ENCODE data around the gene AVPR2.

AVPR2 gene

DNA sequence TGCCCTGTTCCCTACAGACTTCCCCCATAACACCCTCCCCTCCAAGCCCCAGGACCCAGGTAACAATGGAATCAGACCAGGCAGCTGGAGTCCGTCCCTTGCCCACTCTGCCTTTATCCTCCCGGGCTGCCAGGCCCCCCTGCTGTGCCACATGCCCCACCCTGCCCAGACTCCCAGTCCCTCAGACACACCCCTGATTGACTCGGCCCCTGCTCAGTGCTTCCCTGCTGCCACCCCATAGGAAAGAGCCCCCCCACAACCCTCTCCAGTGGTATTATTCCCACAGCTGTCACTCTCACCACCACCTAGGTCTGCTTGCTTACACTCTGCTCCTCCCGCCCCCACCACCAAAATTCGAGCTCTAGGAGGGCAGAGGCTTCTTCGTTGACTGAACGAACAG, 35.1 kb downstream of the AVPR2 start:
- TF ChIP-seq TAF1 (IDR thresholded peaks at IDR 0.05; ENCODE audit: low read depth) (no peak), CEBPB (IDR thresholded peaks at IDR 0.05) (no peak), EGR1 (IDR thresholded peaks at IDR 0.05) (no peak), TCF12 (IDR thresholded peaks at IDR 0.05; ENCODE audit: low read depth) (no peak), REST (IDR thresholded peaks at IDR 0.05; ENCODE audit: low read depth) (no peak), ZBTB7A (IDR thresholded peaks at IDR 0.05; ENCODE audit: low read depth) (no peak), EP300 (IDR thresholded peaks at IDR 0.05; ENCODE audit: borderline replicate concordance) (no peak), FOXM1 (IDR thresholded peaks at IDR 0.05; ENCODE audit: borderline replicate concordance, low read depth) (no peak), TEAD4 (IDR thresholded peaks at IDR 0.05) (no peak), NFIC (IDR thresholded peaks at IDR 0.05) (no peak), CREB1 (IDR thresholded peaks at IDR 0.05; ENCODE audit: low read depth) (no peak)

- TF ChIP-seq YY1 (IDR thresholded peaks at IDR 0.05; ENCODE audit: low read depth) (no peak), CEBPB (IDR thresholded peaks at IDR 0.05) (no peak), ZBTB7A (IDR thresholded peaks at IDR 0.05; ENCODE audit: low read depth) (no peak), EP300 (IDR thresholded peaks at IDR 0.05; ENCODE audit: borderline replicate concordance) (no peak), CREB1 (IDR thresholded peaks at IDR 0.05; ENCODE audit: low read depth) (no peak), FOXM1 (IDR thresholded peaks at IDR 0.05; ENCODE audit: borderline replicate concordance, low read depth) (no peak), TAF1 (IDR thresholded peaks at IDR 0.05; ENCODE audit: low read depth) (no peak), MAX (IDR thresholded peaks at IDR 0.05) (no peak), EGR1 (IDR thresholded peaks at IDR 0.05) (no peak), NFIC (IDR thresholded peaks at IDR 0.05) (no peak), REST (IDR thresholded peaks at IDR 0.05; ENCODE audit: low read depth) (no peak), RAD21 (IDR thresholded peaks at IDR 0.05; ENCODE audit: low read depth) (no peak), TCF12 (IDR thresholded peaks at IDR 0.05; ENCODE audit: low read depth) (no peak), TEAD4 (IDR thresholded peaks at IDR 0.05) (no peak)
- TF ChIP-seq, protein P1, sequence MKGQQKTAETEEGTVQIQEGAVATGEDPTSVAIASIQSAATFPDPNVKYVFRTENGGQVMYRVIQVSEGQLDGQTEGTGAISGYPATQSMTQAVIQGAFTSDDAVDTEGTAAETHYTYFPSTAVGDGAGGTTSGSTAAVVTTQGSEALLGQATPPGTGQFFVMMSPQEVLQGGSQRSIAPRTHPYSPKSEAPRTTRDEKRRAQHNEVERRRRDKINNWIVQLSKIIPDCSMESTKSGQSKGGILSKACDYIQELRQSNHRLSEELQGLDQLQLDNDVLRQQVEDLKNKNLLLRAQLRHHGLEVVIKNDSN (IDR thresholded peaks at IDR 0.05): no peak
Measured at GRCh38 chrX:153941336-153942252, 37.1 kb downstream of the AVPR2 start.

DNA sequence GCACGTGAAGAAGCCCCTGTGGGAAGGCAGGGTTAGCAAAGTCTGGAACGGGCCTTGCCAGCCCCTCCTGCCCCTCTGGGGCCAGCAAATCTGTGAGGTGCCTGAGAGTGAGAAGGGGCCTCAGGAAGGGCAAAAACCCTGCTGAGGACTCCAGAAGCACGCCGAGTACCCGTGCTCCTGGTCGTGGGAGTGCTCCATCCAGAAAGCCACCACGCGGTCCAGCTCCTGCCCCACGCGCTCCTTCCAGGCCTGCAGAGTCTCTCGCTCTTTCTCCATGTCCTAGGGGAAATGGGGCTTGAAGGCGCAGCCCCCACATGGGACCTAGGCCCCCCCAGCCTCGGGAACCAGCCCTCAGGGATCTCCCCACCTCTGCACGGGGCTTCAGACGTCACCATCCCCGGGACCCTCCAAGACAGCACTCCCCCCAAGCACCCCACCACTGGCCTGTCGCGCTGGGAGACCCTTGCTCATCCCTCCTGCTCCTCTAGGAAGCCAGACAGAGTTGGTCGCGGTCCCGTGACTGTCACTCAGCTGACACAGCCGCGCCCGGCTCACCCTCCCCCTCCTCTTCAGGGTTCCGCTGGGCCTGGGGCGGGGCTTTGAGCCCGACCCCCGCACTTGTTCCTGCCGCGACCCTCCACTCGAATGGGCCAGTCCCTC, 39.8 kb downstream of the AVPR2 start, which contains the start of gene RENBP:
TSS of gene RENBP (minus strand) at position 504 of the 660 bp plus-strand sequence. CDS start at position 471, 33 bp downstream.
- TF ChIP-seq, protein P1 (IDR thresholded peaks at IDR 0.05): peak; percentile 41; the same call in 1 of the 2 replicates
- TF ChIP-seq TEAD4 (IDR thresholded peaks at IDR 0.05) (no peak), EGR1 (IDR thresholded peaks at IDR 0.05) (no peak), CREB1 (IDR thresholded peaks at IDR 0.05; ENCODE audit: low read depth) (no peak), CEBPB (IDR thresholded peaks at IDR 0.05) (no peak)

- TF ChIP-seq EGR1 (IDR thresholded peaks at IDR 0.05) (no peak), TCF12 (IDR thresholded peaks at IDR 0.05; ENCODE audit: low read depth) (no peak), CEBPB (IDR thresholded peaks at IDR 0.05) (no peak), RAD21 (IDR thresholded peaks at IDR 0.05; ENCODE audit: low read depth) (no peak), NFIC (IDR thresholded peaks at IDR 0.05) (no peak), YY1 (IDR thresholded peaks at IDR 0.05; ENCODE audit: low read depth) (no peak), ZBTB7A (IDR thresholded peaks at IDR 0.05; ENCODE audit: low read depth) (no peak), TAF1 (IDR thresholded peaks at IDR 0.05; ENCODE audit: low read depth) (no peak), TEAD4 (IDR thresholded peaks at IDR 0.05) (no peak), CREB1 (IDR thresholded peaks at IDR 0.05; ENCODE audit: low read depth) (no peak), FOXM1 (IDR thresholded peaks at IDR 0.05; ENCODE audit: borderline replicate concordance, low read depth) (no peak), EP300 (IDR thresholded peaks at IDR 0.05; ENCODE audit: borderline replicate concordance) (no peak), REST (IDR thresholded peaks at IDR 0.05; ENCODE audit: low read depth) (no peak), MAX (IDR thresholded peaks at IDR 0.05) (no peak)
- TF ChIP-seq, protein P1 (IDR thresholded peaks at IDR 0.05): no peak
Measured at GRCh38 chrX:153944800-153945150, 40.3 kb downstream of the AVPR2 start.

All from Ishikawa (cell line).